K562 (cell line): ENCODE measurements around the gene APP. TPM values are rescaled to one million over a fixed set of nuclear protein-coding genes. Genes with fewer than 3 reads are reported as not detected.

ENCODE experiments used
- FOXP1 ChIP-seq: sonication (generic); formaldehyde crosslinking; IDR thresholded peaks from 2 replicates; pipeline ENCODE4 v1.8.0; 2022; ENCODE audit warnings: mild to moderate bottlenecking, missing genetic modification reagents
- HMG20A ChIP-seq: fragments of 450-650 bp; formaldehyde crosslinking; conservative IDR thresholded peaks from 2 replicates; pipeline ENCODE4 v1.4.0; 2020; ENCODE audit warnings: mild to moderate bottlenecking, mixed read lengths
- RBM25 ChIP-seq: fragments of 200-400 bp; formaldehyde crosslinking; IDR thresholded peaks from 2 replicates; pipeline ENCODE4 v1.6.1; 2018; ENCODE audit warnings: low read length, low read depth, moderate library complexity; ENCODE audit not compliant: severe bottlenecking
- TCF7 ChIP-seq: sonication (generic); IDR thresholded peaks from 2 replicates; pipeline ENCODE4 v1.6.1; 2016; ENCODE audit warnings: antibody characterized with exemption, borderline replicate concordance
- ZNF217 ChIP-seq: sonication (generic); formaldehyde crosslinking; IDR thresholded peaks from 2 replicates; pipeline ENCODE4 v1.8.0; 2022; ENCODE audit warnings: mild to moderate bottlenecking, missing genetic modification reagents
- polyA plus RNA-seq, 8 experiments: library from polyadenylated mRNA; depleted of rRNA in 4 of 8; stranded (reverse) in 5 of 8; unstranded in 3 of 8; fragments of >200 nt; fragmentation: Nextera tagmentation in 2 of 8; fragmentation: Illumina TruSeq in 1 of 8; extraction: Ambion mirVana in 2 of 8; extraction: Trizol in 1 of 8; gene quantifications; 2 replicates each; pipeline versions ENCODE4 v1.2.1 to v1.2.3, GENCODE V29; 2011 to 2014; ENCODE audit warnings: inconsistent platforms in 1 of 8, missing spikeins in 1 of 8
- total RNA-seq, 7 experiments: library from RNA; depleted of rRNA in 6 of 7; stranded (reverse); fragments of >200 nt in 6 of 7; fragmentation: Illumina TruSeq in 2 of 7; extraction: Trizol in 2 of 7; gene quantifications; 2 replicates each; pipeline versions ENCODE4 v1.2.1 to v1.2.3, GENCODE V29; 2011 to 2021; ENCODE audit warnings: low replicate concordance in 1 of 7
- TF ChIP-seq, protein P1 (sequence below), 2 experiments: fragments of 450-650 bp; IDR thresholded peaks; 2 replicates each; pipeline ENCODE4 v1.6.1; 2016; ENCODE audit warnings: mild to moderate bottlenecking in 2 of 2, borderline replicate concordance in 1 of 2, low read depth in 1 of 2, moderate library complexity in 1 of 2
- TF ChIP-seq, protein P2 (sequence below): sonication (generic); formaldehyde crosslinking; IDR thresholded peaks from 2 replicates; pipeline ENCODE4 v1.8.1; 2023; ENCODE audit warnings: missing genetic modification reagents, mild to moderate bottlenecking, borderline replicate concordance
- TF ChIP-seq, protein P3 (sequence below): fragments of 250-450 bp; sonication (Bioruptor Pico); IDR thresholded peaks from 2 replicates; pipeline ENCODE4 v1.8.0; 2022; ENCODE audit warnings: moderate library complexity, mild to moderate bottlenecking, inconsistent platforms
- TF ChIP-seq, protein P4 (sequence below): fragments of 250-450 bp; sonication (Bioruptor Pico); IDR thresholded peaks from 2 replicates; pipeline ENCODE4 v1.5.1; 2021; ENCODE audit warnings: mild to moderate bottlenecking

The APP gene
- total and polyA plus RNA-seq, 9 of the 15 experiments (the other 6 are each of a cell fraction or from before 2014, with no cell fraction given): 0.01 to 1.5 (median 0.16) TPM; not detected in 5

DNA sequence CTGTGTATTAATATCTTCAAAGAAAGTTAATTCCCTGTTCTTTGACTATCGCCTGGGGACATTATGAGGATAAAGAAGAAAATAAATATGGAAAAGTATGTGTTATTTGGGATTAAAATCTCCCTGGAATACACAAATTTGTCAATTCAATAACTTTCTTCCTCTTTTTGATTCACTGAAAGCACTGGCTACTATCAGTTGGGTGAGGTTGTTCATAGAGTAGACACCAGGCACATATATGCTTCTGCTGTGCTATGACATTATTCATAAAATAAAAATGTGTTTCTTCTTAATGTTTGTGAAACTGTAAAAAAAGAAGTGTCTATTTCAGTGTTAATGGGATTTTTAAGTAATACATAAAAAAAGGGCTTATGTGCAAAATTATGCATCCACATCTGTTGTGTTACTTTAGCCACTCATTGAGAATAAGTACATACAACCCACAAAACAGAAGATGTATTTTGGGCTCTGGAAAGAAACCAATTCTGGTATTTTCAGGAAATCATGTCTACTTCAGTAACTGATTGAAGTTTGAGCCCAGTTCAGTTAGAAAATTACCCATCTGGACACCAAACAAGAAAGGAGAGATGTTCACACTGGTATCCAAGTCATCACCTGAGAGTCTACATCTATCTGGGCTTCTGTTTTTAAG is 266.4 kb downstream of the APP start (continued):
- TF ChIP-seq, protein P1, sequence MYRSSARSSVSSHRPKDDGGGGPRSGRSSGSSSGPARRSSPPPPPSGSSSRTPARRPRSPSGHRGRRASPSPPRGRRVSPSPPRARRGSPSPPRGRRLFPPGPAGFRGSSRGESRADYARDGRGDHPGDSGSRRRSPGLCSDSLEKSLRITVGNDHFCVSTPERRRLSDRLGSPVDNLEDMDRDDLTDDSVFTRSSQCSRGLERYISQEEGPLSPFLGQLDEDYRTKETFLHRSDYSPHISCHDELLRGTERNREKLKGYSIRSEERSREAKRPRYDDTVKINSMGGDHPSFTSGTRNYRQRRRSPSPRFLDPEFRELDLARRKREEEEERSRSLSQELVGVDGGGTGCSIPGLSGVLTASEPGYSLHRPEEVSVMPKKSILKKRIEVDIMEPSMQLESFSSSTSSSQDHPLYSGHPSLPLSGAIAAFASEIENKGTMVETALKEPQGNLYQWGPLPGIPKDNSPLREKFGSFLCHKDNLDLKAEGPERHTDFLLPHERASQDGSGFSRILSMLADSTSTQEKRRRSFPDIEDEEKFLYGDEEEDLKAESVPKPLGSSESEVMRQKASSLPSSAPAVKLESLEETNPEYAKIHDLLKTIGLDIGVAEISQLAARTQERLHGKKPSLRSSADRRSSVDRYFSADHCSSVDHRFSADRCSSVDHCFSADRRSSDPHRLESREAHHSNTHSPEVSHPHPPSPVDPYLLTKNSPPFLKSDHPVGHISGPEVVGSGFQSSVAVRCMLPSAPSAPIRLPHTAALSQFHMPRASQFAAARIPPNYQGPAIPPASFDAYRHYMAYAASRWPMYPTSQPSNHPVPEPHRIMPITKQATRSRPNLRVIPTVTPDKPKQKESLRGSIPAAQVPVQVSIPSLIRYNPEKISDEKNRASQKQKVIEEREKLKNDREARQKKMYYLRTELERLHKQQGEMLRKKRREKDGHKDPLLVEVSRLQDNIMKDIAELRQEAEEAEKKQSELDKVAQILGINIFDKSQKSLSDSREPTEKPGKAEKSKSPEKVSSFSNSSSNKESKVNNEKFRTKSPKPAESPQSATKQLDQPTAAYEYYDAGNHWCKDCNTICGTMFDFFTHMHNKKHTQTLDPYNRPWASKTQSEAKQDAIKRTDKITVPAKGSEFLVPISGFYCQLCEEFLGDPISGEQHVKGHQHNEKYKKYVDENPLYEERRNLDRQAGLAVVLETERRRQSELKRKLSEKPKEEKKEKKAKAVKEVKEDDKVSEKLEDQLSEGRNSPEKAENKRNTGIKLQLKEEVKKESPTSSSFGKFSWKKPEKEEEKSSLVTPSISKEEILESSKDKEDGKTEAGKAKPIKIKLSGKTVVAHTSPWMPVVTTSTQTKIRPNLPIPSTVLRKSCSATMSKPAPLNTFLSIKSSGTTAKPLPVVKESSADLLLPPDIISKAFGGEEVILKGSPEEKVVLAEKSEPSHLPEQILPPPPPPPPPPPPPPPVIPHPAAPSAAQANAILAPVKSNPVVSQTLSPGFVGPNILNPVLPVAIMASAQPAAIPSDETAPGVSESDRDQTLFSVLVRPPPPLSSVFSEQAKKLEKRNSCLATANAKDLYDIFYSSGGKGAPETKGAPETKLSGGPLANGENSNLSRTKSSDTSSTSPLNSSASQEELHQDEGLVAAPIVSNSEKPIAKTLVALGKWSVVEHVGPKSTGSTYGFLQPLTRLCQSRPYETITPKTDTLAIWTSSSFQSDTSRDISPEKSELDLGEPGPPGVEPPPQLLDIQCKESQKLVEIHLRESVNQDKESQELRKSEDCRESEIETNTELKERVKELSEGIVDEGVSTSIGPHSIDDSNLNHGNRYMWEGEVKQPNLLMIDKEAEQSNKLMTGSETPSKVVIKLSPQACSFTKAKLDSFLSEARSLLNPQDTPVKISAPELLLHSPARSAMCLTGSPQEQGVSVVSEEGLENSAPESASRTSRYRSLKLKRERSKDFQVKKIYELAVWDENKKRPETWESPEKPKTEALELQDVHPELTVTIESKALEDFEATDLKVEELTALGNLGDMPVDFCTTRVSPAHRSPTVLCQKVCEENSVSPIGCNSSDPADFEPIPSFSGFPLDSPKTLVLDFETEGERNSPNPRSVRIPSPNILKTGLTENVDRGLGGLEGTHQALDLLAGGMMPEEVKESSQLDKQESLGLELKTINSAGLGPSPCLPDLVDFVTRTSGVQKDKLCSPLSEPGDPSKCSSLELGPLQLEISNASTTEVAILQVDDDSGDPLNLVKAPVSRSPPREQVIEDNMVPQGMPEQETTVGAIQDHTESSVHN (IDR thresholded peaks at IDR 0.05; ENCODE audit: borderline replicate concordance in 1 of 2, low read depth in 1 of 2): no peak
- TF ChIP-seq ZNF217 (no peak), TCF7 (no peak), FOXP1 (no peak), RBM25 (no peak), HMG20A (CRISPR knock-in tag) (no peak)
- TF ChIP-seq, protein P2, sequence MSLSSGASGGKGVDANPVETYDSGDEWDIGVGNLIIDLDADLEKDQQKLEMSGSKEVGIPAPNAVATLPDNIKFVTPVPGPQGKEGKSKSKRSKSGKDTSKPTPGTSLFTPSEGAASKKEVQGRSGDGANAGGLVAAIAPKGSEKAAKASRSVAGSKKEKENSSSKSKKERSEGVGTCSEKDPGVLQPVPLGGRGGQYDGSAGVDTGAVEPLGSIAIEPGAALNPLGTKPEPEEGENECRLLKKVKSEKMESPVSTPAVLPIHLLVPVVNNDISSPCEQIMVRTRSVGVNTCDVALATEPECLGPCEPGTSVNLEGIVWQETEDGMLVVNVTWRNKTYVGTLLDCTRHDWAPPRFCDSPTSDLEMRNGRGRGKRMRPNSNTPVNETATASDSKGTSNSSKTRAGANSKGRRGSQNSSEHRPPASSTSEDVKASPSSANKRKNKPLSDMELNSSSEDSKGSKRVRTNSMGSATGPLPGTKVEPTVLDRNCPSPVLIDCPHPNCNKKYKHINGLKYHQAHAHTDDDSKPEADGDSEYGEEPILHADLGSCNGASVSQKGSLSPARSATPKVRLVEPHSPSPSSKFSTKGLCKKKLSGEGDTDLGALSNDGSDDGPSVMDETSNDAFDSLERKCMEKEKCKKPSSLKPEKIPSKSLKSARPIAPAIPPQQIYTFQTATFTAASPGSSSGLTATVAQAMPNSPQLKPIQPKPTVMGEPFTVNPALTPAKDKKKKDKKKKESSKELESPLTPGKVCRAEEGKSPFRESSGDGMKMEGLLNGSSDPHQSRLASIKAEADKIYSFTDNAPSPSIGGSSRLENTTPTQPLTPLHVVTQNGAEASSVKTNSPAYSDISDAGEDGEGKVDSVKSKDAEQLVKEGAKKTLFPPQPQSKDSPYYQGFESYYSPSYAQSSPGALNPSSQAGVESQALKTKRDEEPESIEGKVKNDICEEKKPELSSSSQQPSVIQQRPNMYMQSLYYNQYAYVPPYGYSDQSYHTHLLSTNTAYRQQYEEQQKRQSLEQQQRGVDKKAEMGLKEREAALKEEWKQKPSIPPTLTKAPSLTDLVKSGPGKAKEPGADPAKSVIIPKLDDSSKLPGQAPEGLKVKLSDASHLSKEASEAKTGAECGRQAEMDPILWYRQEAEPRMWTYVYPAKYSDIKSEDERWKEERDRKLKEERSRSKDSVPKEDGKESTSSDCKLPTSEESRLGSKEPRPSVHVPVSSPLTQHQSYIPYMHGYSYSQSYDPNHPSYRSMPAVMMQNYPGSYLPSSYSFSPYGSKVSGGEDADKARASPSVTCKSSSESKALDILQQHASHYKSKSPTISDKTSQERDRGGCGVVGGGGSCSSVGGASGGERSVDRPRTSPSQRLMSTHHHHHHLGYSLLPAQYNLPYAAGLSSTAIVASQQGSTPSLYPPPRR: no peak
- TF ChIP-seq, protein P3, sequence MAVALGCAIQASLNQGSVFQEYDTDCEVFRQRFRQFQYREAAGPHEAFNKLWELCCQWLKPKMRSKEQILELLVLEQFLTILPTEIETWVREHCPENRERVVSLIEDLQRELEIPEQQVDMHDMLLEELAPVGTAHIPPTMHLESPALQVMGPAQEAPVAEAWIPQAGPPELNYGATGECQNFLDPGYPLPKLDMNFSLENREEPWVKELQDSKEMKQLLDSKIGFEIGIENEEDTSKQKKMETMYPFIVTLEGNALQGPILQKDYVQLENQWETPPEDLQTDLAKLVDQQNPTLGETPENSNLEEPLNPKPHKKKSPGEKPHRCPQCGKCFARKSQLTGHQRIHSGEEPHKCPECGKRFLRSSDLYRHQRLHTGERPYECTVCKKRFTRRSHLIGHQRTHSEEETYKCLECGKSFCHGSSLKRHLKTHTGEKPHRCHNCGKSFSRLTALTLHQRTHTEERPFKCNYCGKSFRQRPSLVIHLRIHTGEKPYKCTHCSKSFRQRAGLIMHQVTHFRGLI (CRISPR knock-in tag): no peak
- TF ChIP-seq, protein P4, sequence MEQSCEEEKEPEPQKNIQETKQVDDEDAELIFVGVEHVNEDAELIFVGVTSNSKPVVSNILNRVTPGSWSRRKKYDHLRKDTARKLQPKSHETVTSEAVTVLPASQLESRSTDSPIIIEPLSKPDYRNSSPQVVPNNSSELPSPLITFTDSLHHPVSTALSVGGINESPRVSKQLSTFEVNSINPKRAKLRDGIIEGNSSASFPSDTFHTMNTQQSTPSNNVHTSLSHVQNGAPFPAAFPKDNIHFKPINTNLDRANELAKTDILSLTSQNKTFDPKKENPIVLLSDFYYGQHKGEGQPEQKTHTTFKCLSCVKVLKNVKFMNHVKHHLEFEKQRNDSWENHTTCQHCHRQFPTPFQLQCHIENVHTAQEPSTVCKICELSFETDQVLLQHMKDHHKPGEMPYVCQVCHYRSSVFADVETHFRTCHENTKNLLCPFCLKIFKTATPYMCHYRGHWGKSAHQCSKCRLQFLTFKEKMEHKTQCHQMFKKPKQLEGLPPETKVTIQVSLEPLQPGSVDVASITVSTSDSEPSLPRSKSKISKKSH (CRISPR knock-in tag): no peak
